Uterus (tissue), 4 donors: ENCODE data around the gene GOLGA3. TPM values are rescaled to one million over a fixed set of nuclear protein-coding genes. Genes with fewer than 3 reads are reported as not detected.

Experiments used
- DNase-seq, 2 donors: peaks; one replicate each; pipeline ENCODE4 v3.0.0-alpha.2; 2019 to 2020
- H3K27ac ChIP-seq, 2 donors: fragments of 200-600 bp; sonication (generic); 1 replicate in 1 of 2; 2 replicates in 1 of 2; pipeline ENCODE4 v1.5.1; 2016 to 2018
- H3K27me3 ChIP-seq, 2 donors: fragments of 200-600 bp; sonication (generic); one replicate each; pipeline ENCODE4 v1.5.1; 2018 to 2019; ENCODE audit warnings: control low read depth in 1 of 2
- H3K36me3 ChIP-seq, 2 donors: fragments of 200-600 bp; sonication (generic); one replicate each; pipeline ENCODE4 v1.5.1; 2019; ENCODE audit warnings: control low read depth in 1 of 2
- H3K4me1 ChIP-seq, 2 donors: fragments of 200-600 bp; sonication (generic); one replicate each; pipeline ENCODE4 v1.5.1; 2018 to 2019; ENCODE audit warnings: control low read depth in 1 of 2
- H3K4me3 ChIP-seq, 2 donors: fragments of 200-600 bp; sonication (generic); 1 replicate in 1 of 2; 2 replicates in 1 of 2; pipeline ENCODE4 v1.5.1; 2018 to 2019; ENCODE audit warnings: mild to moderate bottlenecking in 1 of 2
- H3K9me3 ChIP-seq, 2 donors: fragments of 200-600 bp; sonication (generic); one replicate each; pipeline ENCODE4 v1.5.1; 2019; ENCODE audit warnings: control low read depth in 1 of 2
- POLR2A ChIP-seq, 2 donors: fragments of 450-650 bp; IDR thresholded peaks; one replicate each; pipeline ENCODE4 v1.6.1; 2016; ENCODE audit warnings: antibody characterized with exemption in 2 of 2, mild to moderate bottlenecking in 1 of 2, moderate library complexity in 1 of 2
- intact Hi-C: fragments of 100-400 bp; cut with DNase I; formaldehyde crosslinking; loops from one replicate; pipeline ENCODE4 v1.15.1; 2023; ENCODE audit warnings: low total_unique reads
- total RNA-seq, 4 donors: library from RNA; depleted of rRNA in 3 of 4; stranded (reverse); fragments of >200 nt in 3 of 4; gene quantifications; one replicate each; pipeline versions ENCODE4 v1.1.0 to v1.2.4, GENCODE V29; 2014 to 2023
- TF ChIP-seq, protein P1 (sequence below), 4 experiments: fragments of 200-600 bp in 2 of 4; fragments of 450-650 bp in 2 of 4; sonication (generic) in 2 of 4; IDR thresholded peaks; one replicate each; pipeline ENCODE4 v1.5.1; 2016 to 2019; ENCODE audit warnings: antibody characterized with exemption in 4 of 4, mild to moderate bottlenecking in 2 of 4, moderate library complexity in 1 of 4
- donor health status: DM: yes; HTN: yes; CAD: no.

GOLGA3 gene
- total RNA-seq, 4 donors from 2014 or later = 46.2 to 138 (median 90.1) TPM

DNA sequence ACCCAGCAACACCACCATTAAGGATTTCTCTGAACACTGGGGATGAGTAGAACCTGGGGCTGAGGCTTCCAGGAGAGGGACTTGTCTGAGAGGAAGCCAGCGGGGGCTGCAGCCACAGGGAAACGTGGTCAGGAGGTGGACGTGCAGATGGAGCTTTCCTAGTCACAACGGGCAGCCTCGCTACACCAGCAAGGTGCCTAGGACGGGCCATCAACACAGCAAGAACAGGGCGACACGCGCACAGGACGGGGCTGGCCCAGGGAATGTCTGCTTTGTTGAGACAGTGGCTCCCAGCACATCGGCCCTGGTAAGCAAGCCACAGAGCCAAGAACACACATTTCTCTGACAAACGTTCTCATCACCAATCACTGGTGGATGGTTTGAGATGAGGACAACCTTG lies 92.3 kb downstream of the GOLGA3 start:
- Histone ChIP-seq H3K4me1 (no peaks in the 10 kb centered on the region), H3K36me3 (no peaks in the 10 kb centered on the region), H3K27ac (no peak overlapping the region), H3K4me3 (no peak overlapping the region), H3K27me3 (no peaks in the 10 kb centered on the region), H3K9me3 (no peaks in the 10 kb centered on the region)
- TF ChIP-seq, protein P1, sequence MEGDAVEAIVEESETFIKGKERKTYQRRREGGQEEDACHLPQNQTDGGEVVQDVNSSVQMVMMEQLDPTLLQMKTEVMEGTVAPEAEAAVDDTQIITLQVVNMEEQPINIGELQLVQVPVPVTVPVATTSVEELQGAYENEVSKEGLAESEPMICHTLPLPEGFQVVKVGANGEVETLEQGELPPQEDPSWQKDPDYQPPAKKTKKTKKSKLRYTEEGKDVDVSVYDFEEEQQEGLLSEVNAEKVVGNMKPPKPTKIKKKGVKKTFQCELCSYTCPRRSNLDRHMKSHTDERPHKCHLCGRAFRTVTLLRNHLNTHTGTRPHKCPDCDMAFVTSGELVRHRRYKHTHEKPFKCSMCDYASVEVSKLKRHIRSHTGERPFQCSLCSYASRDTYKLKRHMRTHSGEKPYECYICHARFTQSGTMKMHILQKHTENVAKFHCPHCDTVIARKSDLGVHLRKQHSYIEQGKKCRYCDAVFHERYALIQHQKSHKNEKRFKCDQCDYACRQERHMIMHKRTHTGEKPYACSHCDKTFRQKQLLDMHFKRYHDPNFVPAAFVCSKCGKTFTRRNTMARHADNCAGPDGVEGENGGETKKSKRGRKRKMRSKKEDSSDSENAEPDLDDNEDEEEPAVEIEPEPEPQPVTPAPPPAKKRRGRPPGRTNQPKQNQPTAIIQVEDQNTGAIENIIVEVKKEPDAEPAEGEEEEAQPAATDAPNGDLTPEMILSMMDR (IDR thresholded peaks at IDR 0.05) = no peak
- TF ChIP-seq POLR2A (IDR thresholded peaks at IDR 0.05) = no peak
- no peak for DNase-seq
- intact Hi-C loops = no loop called here

DNA sequence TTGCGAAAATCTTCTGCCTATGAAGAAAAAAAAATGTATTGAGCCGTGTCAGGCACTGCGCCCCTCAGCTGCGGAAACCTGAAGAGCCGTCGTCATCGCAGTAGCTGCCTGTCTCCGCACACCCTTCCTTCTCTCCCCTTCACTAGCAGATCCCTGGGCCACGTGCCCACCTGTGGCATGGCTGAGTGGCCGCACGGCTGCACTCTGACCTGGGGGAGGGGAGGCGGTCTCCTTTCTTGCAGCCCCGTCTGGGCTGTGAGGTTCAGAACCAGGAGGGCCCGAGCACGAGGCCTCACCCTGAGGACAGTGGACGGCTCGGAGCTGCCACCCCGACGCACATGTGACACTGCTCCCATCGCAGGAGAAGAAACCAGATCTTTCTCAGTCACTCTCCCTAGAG lies 93.2 kb downstream of the GOLGA3 start:
- H3K27ac ChIP-seq = no peak overlapping the region
- H3K9me3 ChIP-seq = no peaks in the 10 kb centered on the region
- DNase-seq = no peak
- no peaks in the 10 kb centered on the region for H3K36me3 ChIP-seq
- TF ChIP-seq, protein P1 (IDR thresholded peaks at IDR 0.05) = no peak
- no peak for TF ChIP-seq POLR2A (IDR thresholded peaks at IDR 0.05)
- H3K27me3 ChIP-seq = no peaks in the 10 kb centered on the region
- no peak overlapping the region for H3K4me3 ChIP-seq
- intact Hi-C loops = no loop called here
- H3K4me1 ChIP-seq = no peaks in the 10 kb centered on the region

DNA sequence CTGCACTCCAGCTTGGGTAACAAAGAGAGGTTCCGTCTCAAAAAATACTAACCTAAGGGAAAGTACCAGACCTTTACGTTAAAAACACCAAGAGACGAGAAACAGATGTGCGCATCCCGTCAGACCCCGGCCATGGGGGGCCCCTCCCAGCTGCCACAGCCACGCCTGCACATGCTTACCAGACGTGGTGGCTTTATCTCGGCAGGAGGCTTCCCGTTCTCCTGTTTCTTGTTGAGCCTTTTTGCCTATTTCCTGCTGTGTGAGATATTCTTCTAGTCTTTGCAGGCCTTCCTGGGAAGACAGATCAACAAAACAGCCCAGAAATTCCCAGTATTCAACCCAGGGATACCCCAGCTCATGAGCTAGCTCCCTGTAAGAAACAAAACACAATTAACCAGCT lies 94.5 kb downstream of the GOLGA3 start:
- Histone ChIP-seq H3K27me3 (no peaks in the 10 kb centered on the region), H3K27ac (no peak overlapping the region), H3K9me3 (no peaks in the 10 kb centered on the region), H3K36me3 (no peaks in the 10 kb centered on the region), H3K4me1 (no peaks in the 10 kb centered on the region), H3K4me3 (no peak overlapping the region)
- intact Hi-C loops = no loop called here
- no peak for DNase-seq
- TF ChIP-seq POLR2A (IDR thresholded peaks at IDR 0.05) = no peak

DNA sequence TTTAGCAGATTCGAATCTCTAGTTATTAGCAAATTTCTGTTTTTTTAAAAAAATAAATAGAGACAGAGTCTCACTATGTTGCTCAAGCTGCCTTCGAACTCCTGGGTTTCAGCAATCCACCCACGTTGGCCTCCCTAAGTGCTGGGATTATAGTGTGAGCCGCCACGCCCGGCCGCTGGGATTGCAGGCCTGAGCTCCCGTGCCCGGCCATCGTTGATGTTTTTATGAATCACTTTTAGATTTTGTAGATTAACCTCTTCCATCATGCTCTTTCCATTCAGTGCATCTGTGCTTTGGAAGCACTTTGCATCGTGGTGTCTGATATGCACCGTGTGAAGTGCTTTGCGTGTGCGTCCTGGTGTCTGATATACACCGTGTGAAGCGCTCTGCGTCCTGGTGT lies 97.1 kb downstream of the GOLGA3 start:
- Histone ChIP-seq H3K9me3 (no peaks in the 10 kb centered on the region), H3K36me3 (no peaks in the 10 kb centered on the region), H3K4me3 (no peak overlapping the region), H3K4me1 (no peaks in the 10 kb centered on the region), H3K27ac (no peak overlapping the region), H3K27me3 (no peaks in the 10 kb centered on the region)
- TF ChIP-seq POLR2A (IDR thresholded peaks at IDR 0.05) = no peak
- TF ChIP-seq, protein P1 (IDR thresholded peaks at IDR 0.05) = no peak
- DNase-seq = no peak
- intact Hi-C loops = no loop called here

DNA sequence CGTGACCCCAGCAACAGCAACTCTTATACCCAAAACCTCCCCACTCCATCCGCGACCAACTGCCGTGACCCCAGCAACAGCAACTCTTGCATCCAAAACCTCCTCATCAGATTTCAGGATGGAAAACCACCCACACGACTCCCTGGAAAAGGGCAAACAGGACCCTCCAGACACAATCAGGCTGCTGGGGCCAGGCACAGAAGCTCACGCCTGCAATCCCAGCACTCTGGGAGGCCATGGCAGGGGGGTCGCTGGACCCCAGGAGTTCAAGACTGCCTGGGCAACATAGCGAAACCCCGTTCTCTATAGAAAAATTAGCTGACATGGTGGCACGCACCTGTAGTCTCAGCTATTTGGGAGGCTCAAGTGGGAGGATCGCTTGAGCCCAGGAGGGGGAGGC lies 98.3 kb downstream of the GOLGA3 start:
- intact Hi-C loops = no loop called here
- Histone ChIP-seq H3K4me3 (no peak overlapping the region), H3K27ac (no peak overlapping the region), H3K27me3 (no peaks in the 10 kb centered on the region), H3K9me3 (no peaks in the 10 kb centered on the region), H3K4me1 (no peaks in the 10 kb centered on the region), H3K36me3 (no peaks in the 10 kb centered on the region)
- no peak for DNase-seq
- no peak for TF ChIP-seq POLR2A (IDR thresholded peaks at IDR 0.05)
- TF ChIP-seq, protein P1 (IDR thresholded peaks at IDR 0.05) = no peak
